Activated CD4-positive, CD25-positive, alpha-beta regulatory T cell (primary cell): ENCODE results near the gene ATXN7L1.
"Not testable (repeated sequence)": the region's sequence is repeated elsewhere in the genome, so short reads cannot be mapped to it uniquely, and the experiment has no call there.

ENCODE experiments used
- DNase-seq, 4 experiments: peaks; one replicate each; lab custom pipeline; 2025; lab: John Stamatoyannopoulos, UW

ATXN7L1 gene

DNA sequence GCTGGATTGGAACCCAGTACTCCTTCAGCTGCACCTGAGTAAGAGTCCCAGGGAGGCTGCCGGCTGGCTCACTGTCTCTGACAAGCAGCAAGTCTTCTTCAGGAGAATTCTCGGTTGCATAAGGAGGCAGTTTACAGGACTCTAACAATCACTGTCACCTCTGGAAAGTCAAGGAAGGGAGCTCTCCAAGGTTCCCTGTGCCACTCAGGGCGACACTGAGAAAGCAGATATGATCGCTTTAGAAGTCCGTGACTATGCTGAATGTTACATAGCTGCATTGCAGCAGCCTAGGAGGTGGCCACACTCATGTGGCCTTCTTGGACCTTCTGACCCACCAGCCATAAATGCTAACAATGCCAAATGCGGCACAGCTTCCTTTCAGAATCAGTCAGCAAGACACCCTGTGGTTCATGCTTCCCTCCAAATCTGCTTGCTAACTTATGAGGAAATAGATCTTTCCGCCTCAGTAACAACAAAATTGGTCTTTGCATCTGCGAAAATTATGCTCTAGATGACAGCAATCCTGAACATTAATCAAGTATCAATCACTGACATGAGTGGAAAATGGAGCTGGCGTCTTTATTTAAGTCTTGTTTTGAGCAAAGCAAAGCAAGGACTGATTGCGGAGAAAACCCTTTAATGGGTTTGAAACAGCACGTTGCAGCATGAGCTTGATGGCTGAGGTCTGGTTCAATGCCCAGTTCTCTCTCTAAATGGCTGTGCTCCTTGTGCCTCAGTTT lies 132.9 kb downstream of the ATXN7L1 start:
- no peak for DNase-seq

DNA sequence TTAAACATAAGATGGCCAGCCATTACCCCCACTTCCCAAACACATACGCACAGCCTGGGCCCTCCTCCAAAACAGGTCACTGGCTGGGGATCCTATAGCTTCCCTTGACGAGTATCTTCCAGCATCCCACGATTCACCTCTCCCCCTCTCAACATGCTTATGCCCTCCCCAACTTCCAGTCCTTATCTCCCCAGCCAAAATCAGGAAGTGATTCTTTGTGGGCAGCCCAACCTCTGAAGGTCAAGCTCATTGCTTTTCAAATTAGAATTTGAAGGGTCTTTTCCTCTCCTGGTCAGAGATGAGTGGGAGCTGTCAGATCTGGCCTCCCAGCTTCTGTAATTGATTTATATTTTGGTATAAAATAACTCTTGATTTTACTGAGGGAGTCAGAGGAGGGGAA lies 133.6 kb downstream of the ATXN7L1 start:
- DNase-seq = no peak

DNA sequence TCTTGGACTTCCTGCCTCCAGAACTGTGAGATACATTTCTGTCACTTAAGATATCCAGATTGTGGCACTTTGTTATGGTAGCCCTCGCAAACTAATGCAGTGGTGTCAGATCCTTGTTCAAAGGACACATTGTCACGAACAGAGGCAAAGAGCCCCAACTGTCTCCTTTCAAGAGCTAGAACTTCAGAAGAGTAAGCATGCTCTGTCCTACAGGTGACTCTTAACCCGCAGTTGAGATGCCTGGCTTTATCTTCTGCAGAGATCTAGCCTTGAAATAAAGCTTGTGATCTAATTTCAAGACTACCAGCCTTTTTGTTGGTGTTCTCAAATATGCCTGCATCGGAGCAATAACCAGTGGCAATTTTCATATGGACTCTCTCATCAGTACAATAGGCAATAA lies 134.4 kb downstream of the ATXN7L1 start:
- no peak for DNase-seq

DNA sequence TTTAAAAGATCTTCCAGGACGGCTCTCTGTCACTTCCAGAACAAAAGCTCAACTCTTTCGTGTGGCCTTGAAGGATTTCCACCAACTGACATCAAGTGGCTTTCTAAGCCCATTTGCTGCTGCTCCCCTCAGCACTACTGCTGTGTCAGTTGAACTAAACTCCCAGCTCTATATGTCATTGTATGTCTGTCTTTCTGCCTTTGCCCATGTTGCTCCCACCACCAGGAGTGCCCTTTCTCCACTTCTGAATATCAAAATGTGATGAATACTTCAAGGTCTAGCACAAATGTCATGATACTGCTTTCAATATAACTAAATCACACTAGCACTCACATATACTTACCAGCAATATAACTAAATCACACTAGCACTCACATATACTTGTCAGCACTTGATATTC lies 138.3 kb downstream of the ATXN7L1 start:
- no peak for DNase-seq

DNA sequence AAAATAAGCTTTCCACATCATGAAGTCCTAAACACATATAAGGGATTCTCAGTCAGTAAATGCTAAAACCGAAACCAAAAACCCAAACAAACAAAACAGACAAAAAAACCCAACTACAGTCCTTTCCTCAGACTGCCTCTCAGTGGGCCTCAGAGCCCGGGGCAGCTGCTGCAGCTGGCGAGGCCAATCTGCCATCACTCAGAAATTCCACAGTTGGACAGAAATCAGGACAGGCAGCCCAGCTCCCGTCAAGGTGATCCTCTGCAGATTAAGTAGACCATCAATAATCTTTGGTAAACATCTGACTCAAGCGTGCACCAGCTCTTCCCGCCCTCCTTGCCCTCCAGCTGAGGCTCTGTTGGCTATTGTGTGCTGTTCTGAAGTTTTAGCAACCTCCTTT lies 142.2 kb downstream of the ATXN7L1 start:
- DNase-seq = no peak

DNA sequence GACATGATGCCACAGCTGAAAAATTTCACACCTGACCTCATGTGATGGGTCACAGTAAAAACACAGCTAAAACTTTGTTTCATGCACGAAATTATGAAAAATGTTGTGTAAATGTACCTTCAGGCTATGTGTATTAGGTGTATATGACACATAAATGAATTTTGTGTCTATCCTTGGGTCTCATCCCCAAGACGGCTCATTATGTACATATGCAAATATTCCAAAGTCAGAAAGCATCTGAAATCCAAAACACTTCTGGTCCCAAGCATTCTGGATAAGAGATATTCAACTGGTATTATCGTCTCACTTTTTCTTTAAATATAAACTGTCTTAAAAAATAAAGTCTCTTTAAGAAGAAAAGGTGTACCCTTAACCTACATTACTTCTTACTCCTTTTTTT lies 145.4 kb downstream of the ATXN7L1 start:
- DNase-seq = no peak

DNA sequence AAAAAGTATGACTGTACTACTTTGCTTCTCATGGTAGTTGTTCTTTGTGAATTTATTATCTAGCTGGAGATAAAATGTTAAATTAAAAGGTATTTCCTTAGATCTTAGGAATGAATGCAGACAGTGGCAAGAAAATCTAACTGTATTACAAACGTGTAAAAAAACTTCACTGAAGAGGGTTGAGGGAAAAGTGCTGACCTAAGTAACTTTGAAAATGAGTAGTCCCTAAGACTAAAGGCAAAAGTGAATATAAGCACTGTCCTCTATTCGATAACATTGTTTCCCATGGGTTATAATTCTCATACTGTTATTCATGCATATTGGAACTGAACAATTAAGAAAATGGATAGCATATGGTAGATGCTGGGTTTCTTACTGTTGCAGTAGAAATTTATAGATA lies 148.4 kb downstream of the ATXN7L1 start:
- no peak for DNase-seq

DNA sequence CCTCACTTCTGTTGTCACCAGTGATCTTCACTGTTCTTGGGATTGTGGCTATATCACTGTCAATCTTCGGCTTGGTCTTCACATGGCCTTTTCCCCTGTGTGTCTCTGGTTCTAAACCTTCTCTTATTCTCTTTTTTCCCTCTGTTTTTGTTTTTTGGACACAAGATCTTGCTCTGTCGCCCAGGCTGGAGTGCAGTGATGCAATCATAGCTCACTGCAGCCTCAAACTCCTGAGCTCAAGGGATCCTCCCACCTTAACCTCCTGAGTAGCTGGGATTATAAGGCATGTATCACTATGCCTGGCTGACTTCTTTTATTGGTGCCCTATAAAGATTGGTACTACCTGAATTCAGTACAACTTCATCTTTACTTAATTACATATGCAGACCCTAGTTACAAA lies 151.7 kb downstream of the ATXN7L1 start:
- no peak for DNase-seq

DNA sequence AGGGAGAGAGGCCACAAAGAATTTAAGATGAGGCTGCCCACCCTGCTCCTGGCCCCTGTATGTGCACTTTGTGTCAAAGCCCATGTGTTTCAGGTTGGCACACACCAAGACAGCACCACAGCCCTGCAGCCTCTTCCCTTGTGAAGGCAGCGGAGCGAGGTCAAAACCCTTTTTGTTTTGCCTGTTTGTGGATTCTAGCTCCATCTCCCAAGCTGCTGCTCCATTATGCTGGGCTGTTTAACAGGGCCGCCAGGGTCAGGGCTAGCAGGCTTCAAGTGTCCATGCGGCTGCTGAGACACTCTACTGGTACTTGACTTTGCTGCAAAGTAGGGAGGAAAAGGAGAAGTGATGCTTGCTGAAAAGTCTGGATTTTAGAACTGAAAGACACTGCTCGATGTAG lies 152.8 kb downstream of the ATXN7L1 start:
- DNase-seq = no peak

DNA sequence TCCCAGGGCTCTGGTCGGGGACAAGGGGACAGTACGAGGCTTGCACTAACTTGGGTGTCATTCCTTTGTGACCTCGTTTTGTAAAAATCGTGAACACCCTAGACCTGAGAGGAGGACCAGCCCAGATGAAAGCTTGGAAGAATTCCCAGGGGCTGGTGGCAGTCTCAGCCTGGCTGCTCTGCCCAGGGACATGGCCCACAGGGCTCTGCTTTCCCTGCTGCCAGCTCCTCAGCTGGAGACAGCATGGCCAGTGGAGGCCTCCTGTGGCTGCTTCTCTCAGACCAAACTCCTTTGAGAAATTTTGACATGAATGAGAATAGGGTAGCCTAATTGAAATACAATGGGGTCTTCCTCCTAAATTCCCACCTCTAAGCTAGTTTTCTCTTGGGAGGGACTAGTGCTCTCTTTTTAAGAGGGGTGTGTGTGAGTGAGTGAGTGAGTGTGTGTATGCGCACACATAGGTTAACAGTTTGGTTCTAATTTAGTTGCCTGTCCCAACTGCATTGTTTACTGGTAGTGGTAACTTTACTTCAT lies 154.8 kb downstream of the ATXN7L1 start:
- no peak for DNase-seq

DNA sequence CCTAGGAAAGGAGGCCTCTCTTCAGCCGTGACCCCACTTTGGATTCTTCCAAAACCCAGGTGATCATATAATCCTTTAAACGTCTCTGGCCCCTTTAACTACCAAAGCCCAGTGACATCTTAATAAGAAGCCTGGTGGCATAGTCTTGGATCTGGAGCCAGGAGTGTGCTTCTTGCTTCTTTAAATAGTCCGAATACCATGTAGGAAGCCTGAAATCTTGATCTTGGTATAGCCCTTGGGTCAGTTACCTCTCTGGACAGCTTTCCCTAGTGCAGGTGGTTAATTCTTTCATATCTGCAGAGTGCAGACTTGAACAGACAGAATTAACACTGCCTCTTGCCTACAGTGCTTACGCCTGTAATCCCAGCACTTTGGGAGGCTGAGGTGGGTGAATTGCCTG lies 156.5 kb downstream of the ATXN7L1 start:
- no peak for DNase-seq

DNA sequence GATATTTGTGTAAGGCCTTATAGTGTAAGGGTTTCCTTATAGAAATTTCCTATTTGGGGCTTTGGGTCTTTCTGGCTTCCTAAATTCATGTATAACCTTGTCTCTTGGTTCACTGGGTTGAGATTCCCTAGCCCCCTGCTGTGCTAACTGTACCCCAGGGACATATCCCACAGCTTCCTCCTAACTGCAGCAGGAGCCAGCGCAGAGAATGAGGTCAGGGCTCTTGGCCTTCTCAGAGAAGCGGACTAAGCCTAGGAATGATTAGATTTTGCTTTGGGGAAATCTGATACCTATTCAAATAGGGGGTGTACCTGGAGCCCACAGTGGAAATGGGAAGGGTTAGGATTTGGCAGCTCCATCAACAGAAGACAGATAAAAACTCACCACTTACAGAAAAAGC lies 157.0 kb downstream of the ATXN7L1 start:
- DNase-seq = no peak

DNA sequence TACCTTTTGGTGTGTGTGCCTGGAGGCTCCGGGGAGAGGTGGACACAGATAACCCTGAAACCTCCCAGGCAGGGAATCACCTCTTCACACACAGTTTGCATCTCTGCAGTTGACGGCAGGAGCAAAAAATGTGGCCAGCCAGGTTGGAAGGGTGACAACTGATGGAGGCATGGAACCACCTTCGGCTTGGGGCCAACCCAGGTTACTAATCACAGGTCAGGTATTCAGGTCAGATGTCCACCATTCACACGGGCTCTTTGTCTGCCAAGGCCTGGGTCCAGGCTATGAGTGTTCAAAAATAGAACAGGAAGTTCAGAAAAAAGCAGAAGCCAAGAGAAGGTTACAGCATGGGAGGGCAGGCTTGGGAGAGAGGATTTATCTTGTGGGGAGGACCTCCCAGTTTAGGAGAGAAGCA lies 157.9 kb downstream of the ATXN7L1 start:
- DNase-seq = no peak

DNA sequence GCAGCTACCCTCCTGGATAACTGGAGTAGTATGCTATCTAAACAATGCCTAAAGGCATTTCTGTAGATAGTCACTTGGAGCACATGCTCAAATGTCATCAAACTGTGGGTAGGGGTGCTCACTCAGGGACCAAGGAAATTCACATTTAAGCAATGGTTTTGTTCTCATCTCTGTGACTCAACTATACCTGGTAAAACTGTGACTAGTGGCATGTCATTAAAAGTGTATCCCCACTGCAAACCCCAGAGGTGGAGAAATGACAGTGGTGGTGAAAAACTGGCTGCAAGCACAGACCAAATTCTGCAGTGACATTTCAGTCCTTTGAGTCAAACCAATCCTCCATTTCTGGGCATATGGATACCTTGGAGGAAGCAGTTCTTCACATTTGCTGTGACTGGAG lies 160.9 kb downstream of the ATXN7L1 start:
- no peak for DNase-seq

DNA sequence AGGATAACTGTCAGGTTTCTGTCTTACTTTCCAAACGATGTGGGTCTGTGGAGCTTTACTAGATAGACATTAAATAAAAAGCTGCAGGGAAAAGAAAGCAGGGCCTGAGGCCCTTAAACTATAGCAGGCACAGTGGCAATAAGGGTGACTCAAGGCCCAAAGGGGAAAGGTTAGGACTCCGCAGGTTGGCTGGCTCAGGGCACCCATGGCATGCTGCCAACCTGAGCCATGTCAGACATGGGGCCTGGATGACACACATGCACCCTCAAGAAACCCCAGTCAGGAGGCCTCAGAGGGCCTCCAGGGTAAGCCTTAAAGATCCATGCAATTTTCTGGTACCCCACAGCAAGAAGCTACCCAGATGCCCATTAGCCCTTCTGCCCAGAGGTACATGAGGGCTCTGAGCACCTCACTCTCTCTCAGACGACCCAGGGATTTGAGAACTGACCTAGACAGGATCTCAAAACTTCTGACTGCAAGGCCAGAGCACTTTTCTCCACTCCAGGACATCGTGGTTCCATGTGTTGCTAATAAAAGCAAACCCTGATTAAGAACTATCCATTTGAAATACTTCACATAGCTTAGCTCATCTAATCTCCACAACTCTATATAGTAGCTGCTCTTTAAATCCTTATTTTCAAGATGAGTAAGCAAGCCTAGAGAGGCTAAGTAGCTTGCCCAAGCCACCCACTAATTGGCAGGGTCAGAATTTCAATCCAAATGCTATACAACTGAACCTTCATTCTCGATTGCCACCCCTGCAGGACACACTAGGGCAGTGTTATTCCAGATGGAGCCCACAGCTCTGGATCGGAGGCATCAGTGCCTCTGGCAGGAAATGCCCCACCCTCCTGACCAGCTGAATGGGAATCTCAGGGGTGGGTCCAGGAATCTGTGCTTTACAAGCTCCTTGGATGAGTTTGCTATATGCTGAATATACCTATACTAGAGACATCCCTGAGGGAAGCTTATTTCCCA lies 162.6 kb downstream of the ATXN7L1 start:
- DNase-seq = no peak

DNA sequence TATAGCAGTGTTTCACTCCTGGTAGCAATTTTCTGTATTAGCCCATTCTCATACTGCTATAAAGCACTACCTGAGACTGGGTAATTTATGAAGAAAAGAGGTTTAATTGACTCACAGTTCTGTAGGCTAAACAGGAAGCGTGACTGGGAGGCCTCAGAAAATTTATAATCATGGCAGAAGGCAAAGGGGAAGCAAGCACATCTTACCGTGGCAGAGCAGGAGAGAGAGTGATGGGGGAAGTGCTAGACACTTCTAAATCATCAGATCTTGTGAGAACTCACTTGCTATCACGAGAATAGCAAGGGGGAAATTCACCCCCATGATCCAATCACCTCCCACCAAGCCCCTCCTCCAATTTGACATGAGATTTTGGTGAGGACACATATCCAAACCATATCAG lies 163.5 kb downstream of the ATXN7L1 start:
- DNase-seq = no peak

DNA sequence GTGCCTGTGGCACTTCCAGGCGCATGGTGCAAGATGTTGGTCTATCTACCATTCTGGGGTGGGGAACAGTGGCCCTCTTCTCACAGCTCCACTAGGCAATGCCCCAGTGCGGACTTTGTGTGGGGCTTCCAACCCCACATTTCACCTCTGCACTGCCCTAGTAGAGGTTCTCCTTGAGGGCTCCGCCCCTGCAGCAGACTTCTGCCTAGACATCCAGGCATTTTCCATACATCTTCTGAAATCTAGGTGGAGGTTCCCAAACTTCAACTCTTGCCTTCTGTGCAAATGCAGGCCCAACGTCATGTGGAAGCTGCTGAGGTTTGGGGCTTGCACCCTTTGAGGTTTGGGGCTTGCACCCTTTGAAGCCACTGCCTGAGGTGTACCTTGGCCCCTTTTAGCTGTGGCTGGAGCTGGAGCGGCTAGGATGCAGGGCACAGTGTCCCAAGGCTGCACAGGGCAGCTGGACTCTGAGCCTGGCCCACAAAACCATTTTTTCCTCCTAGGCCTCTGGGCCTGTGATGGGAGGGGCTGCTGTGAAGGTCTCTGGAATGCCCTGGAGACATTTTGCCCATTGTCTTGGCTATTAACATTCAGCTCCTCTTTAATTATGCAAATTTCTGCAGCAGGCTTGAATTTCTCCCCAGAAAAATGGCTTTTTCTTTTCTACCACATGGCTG lies 164.5 kb downstream of the ATXN7L1 start:
- DNase-seq = no peak

DNA sequence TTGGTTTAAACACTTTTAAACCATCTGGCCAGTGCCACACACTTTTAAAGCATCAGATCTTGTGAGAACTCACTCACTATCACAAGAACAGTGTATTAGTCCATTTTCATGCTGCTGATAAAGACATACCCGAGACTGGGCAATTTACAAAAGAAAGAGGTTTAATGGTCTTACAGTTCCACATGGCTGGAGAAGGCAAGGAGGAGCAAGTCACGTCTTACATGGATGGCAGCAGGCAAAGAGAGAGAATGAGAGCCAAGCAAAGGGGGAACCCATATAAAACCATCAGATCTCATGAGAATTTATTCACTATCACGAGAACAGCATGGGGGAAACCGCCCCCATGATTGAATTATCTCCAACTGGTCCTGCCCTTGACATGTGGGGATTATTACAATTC lies 165.7 kb downstream of the ATXN7L1 start:
- not testable (repeated sequence) for DNase-seq

DNA sequence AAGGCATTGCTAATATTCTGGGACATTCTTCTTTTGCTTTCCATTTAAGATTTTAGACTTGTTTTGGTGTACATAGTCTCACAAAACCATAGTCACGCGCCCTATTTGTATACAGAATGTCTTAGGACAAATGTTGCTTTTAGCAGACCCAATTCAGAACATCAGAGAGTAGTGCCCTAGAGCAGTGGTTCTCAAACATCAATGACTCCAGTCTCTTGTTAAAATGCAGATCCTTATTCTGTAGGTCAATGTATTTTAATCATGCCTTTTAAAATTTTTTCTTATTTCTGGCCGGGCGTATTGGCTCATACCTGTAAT lies 167.7 kb downstream of the ATXN7L1 start:
- no peak for DNase-seq

DNA sequence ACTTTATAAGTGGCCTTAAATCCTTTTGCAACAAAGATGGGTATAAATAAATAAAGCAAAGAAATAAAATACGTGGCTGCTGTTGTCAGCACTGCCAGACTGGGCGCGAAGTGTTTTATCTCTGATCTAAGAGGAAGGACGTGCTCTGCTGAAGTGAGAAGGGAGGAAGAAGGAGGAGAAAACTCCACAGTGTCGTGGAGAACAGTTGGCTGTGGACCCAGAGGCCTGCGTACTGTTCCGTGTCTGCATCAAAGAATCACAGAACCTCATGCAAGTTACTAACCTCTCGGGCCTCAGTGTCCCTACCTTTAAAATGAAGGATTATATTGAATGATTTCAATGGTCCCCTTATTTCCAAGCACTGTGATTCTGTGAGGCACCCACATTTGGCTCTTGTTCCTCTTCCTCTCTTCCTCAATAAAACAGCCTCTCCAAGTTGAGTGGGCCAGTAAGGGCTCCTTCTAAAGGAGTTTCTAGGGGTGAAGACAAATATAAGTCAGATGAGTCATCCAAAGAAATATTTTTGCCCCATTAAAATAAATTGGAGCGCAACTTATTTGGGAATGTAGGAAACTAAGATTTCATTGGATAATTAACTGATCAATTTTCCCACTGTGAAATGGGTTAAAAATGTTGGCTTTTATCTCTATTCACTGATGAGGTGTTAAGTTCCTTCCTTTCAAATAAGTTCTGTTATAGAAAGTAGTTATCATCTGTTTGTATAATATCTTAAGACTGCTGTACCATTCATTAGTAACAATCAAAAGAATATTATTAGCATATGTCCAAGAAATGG lies 168.2 kb downstream of the ATXN7L1 start:
- no peak for DNase-seq

DNA sequence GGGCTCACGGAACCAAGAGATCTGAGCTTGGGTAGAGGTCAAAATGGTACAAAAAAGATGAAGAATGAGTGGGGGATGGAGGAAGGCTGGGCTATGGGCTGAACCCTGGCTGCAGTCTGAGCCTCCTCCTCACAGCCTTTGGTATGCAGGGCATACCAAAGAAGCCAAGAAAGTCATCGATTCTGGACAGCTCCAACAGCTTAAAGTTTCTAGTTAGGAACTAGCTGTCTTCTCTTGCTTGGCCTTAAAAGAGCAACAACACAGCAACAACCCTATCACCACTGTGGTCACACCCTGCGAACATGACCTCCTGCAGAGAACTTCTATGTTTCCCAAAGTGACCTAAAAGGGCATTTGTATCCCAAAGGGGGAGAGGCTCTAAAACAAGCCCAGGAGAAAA lies 169.0 kb downstream of the ATXN7L1 start:
- DNase-seq = no peak

DNA sequence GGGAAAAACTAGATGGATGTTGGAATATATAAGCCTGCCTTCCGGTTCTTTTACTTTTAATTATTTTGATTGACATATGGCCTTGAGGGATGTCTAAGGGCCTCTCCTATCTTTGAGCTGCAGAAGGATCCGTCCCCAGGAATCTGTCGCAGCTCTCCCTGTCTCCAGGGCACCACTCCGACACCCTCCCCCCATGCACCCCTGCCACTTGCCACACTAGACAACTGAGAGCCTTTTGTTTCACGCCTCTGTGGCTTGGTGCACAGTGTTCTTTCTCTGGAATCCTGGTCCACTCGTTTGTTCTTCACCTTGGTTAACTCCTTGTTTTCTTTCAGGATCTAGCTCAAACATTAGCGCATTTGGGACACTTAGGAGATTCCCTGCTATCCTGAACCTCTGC lies 171.0 kb downstream of the ATXN7L1 start:
- DNase-seq = no peak
